ENCODE data around the gene KMT2C.
A peak's percentile ranks its signal among the peaks of the same experiment; 100 is the strongest.

Gene KMT2C

DNA sequence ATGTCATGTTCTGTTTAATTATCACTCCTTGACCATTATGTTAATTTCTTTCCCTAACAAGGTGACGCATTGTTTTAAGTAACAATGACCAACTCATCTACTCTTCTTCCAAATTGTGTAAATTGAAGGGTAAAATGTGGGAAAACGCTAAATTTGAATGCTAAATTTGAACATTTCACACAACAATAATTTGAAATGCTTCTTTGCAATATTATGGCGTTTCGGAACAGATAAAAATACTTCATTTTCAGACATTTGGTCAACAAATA is 29.2 kb upstream of the KMT2C start:
- no peak for TF ChIP-seq TEAD4 (IDR thresholded peaks at IDR 0.05)
- no peak for TF ChIP-seq TAF1 (IDR thresholded peaks at IDR 0.05; ENCODE audit: low read depth)
- TF ChIP-seq, protein P1, sequence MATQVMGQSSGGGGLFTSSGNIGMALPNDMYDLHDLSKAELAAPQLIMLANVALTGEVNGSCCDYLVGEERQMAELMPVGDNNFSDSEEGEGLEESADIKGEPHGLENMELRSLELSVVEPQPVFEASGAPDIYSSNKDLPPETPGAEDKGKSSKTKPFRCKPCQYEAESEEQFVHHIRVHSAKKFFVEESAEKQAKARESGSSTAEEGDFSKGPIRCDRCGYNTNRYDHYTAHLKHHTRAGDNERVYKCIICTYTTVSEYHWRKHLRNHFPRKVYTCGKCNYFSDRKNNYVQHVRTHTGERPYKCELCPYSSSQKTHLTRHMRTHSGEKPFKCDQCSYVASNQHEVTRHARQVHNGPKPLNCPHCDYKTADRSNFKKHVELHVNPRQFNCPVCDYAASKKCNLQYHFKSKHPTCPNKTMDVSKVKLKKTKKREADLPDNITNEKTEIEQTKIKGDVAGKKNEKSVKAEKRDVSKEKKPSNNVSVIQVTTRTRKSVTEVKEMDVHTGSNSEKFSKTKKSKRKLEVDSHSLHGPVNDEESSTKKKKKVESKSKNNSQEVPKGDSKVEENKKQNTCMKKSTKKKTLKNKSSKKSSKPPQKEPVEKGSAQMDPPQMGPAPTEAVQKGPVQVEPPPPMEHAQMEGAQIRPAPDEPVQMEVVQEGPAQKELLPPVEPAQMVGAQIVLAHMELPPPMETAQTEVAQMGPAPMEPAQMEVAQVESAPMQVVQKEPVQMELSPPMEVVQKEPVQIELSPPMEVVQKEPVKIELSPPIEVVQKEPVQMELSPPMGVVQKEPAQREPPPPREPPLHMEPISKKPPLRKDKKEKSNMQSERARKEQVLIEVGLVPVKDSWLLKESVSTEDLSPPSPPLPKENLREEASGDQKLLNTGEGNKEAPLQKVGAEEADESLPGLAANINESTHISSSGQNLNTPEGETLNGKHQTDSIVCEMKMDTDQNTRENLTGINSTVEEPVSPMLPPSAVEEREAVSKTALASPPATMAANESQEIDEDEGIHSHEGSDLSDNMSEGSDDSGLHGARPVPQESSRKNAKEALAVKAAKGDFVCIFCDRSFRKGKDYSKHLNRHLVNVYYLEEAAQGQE (IDR thresholded peaks at IDR 0.05; ENCODE audit: low read depth): no peak
- TF ChIP-seq CEBPB (IDR thresholded peaks at IDR 0.05): no peak
- TF ChIP-seq CREB1 (IDR thresholded peaks at IDR 0.05; ENCODE audit: low read depth): no peak
- no peak for TF ChIP-seq NFIC (IDR thresholded peaks at IDR 0.05)
- no peak for TF ChIP-seq EGR1 (IDR thresholded peaks at IDR 0.05)

DNA sequence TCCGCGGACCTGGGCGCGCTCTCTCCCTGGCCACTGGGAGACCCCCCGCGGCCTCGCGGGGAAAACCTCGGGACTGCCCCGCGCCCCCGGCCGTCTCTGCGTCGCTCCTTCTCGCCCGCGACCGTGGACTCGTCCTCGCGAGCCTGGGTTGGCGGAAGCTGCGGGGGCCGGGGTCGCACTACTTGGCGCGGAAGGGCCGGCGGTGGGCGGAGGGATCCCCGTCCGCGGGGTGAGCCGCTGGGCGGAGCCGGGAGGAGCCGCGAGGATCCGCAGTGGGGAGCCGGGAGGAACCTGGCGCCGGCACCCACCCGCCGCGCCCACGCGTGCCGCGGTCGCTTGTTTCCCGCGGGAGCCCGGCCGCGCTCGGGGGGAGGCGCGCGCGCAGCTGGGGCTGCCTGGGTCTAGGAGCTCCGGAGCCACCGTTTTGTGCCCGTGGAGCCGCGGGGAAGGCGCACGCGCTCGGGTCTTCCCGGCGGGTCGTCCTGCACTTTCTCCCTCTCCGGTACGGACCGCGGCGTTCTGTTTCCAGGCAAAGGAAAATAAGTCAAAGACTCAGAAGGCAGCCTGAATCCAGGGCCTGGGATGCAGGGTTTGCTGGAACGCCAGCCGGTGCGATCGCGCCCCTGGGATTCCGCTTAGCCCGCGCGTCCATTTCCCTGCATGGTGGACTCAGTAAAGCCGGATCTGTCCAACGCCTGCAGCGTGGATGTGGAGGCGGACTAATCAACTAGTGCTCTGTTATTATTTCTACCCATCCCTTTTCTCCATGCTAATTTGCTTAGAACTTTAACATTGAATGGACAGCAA is 28.7 kb upstream of the KMT2C start:
- TF ChIP-seq EP300 (IDR thresholded peaks at IDR 0.05; ENCODE audit: borderline replicate concordance): 0 out of 2 replicates have a peak, but pooled peaks have one; percentile 18
- peak; percentile 19; the same call in 1 of the 2 replicates for TF ChIP-seq TAF1 (IDR thresholded peaks at IDR 0.05; ENCODE audit: low read depth)
- TF ChIP-seq TEAD4 (IDR thresholded peaks at IDR 0.05): no peak
- TF ChIP-seq, protein P2, sequence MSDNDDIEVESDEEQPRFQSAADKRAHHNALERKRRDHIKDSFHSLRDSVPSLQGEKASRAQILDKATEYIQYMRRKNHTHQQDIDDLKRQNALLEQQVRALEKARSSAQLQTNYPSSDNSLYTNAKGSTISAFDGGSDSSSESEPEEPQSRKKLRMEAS (IDR thresholded peaks at IDR 0.05): peak; percentile 44
- TF ChIP-seq CREB1 (IDR thresholded peaks at IDR 0.05; ENCODE audit: low read depth): no peak; the same call in 1 of the 2 replicates
- TF ChIP-seq, protein P3, sequence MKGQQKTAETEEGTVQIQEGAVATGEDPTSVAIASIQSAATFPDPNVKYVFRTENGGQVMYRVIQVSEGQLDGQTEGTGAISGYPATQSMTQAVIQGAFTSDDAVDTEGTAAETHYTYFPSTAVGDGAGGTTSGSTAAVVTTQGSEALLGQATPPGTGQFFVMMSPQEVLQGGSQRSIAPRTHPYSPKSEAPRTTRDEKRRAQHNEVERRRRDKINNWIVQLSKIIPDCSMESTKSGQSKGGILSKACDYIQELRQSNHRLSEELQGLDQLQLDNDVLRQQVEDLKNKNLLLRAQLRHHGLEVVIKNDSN (IDR thresholded peaks at IDR 0.05): no peak
- TF ChIP-seq RAD21 (IDR thresholded peaks at IDR 0.05; ENCODE audit: low read depth): no peak
- peak; percentile 82; the same call in 1 of the 2 replicates for TF ChIP-seq ZBTB7A (IDR thresholded peaks at IDR 0.05; ENCODE audit: low read depth)
- TF ChIP-seq, protein P1 (IDR thresholded peaks at IDR 0.05; ENCODE audit: low read depth): peak; percentile 38; the same call in 1 of the 2 replicates
- peak; percentile 57; the same call in 1 of the 2 replicates for TF ChIP-seq YY1 (IDR thresholded peaks at IDR 0.05; ENCODE audit: low read depth)
- no peak; the same call in 1 of the 2 replicates for TF ChIP-seq NFIC (IDR thresholded peaks at IDR 0.05)
- peak; percentile 66; the same call in 1 of the 2 replicates for TF ChIP-seq EGR1 (IDR thresholded peaks at IDR 0.05)
- TF ChIP-seq FOXM1 (IDR thresholded peaks at IDR 0.05; ENCODE audit: borderline replicate concordance, low read depth): no peak
- no peak for TF ChIP-seq CEBPB (IDR thresholded peaks at IDR 0.05)
- TF ChIP-seq TCF12 (IDR thresholded peaks at IDR 0.05; ENCODE audit: low read depth): peak; percentile 8; the same call in 1 of the 2 replicates

DNA sequence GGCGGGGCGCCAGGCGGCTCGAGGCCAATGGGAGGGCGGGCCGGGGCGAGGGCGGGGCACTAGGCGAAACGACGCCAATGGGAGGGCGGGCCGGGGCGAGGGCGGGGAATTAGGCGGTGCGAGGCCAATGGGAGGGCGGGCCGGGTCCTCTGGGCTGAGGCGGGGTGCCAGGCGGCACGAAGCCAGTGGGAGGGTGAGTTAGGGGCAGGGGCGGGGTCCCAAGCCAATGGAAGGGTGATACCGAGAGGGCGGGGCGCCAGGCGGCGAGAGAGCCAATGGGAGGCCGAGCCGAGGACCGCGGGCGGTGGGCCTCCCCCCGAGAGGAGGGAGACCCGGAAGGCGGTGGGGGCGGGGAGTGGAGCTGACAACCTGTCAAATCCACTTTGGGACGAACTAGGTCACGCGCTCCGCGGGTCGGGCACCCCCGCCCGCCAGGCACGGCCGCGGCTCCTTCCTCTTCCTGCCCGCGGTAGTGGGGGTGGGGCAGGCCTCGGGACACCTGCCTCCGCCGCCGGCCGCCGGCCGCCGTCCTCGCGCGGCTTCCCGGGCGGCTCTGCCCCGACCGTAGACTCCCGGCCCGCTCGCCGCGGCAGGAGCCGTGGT is 28.0 kb upstream of the KMT2C start:
- TF ChIP-seq EGR1 (IDR thresholded peaks at IDR 0.05): 0 out of 2 replicates have a peak, but pooled peaks have one; percentile 34
- TF ChIP-seq CEBPB (IDR thresholded peaks at IDR 0.05): no peak
- no peak for TF ChIP-seq EP300 (IDR thresholded peaks at IDR 0.05; ENCODE audit: borderline replicate concordance)
- TF ChIP-seq, protein P1 (IDR thresholded peaks at IDR 0.05; ENCODE audit: low read depth): no peak
- TF ChIP-seq YY1 (IDR thresholded peaks at IDR 0.05; ENCODE audit: low read depth): peak; percentile 8; the same call in 1 of the 2 replicates
- TF ChIP-seq CREB1 (IDR thresholded peaks at IDR 0.05; ENCODE audit: low read depth): no peak
- no peak for TF ChIP-seq ZBTB7A (IDR thresholded peaks at IDR 0.05; ENCODE audit: low read depth)
- TF ChIP-seq, protein P3 (IDR thresholded peaks at IDR 0.05): peak; percentile 84
- TF ChIP-seq, protein P2 (IDR thresholded peaks at IDR 0.05): peak; percentile 61
- TF ChIP-seq FOXM1 (IDR thresholded peaks at IDR 0.05; ENCODE audit: borderline replicate concordance, low read depth): no peak
- peak; percentile 25; the same call in 1 of the 2 replicates for TF ChIP-seq NFIC (IDR thresholded peaks at IDR 0.05)
- peak; percentile 37; the same call in 1 of the 2 replicates for TF ChIP-seq TCF12 (IDR thresholded peaks at IDR 0.05; ENCODE audit: low read depth)
- no peak; the same call in 1 of the 2 replicates for TF ChIP-seq TEAD4 (IDR thresholded peaks at IDR 0.05)
- no peak; the same call in 1 of the 2 replicates for TF ChIP-seq TAF1 (IDR thresholded peaks at IDR 0.05; ENCODE audit: low read depth)
- TF ChIP-seq RAD21 (IDR thresholded peaks at IDR 0.05; ENCODE audit: low read depth): peak; percentile 13; the same call in 1 of the 2 replicates
